Activated CD4-positive, alpha-beta memory T cell treated with anti-CD3 and anti-CD28 coated beads for 36 hours (primary cell): ENCODE data around the gene CENPC. TPM values are rescaled to one million over a fixed set of nuclear protein-coding genes. Genes with fewer than 3 reads are reported as not detected.
A peak's percentile ranks its signal among the peaks of the same experiment; 100 is the strongest.
"Not testable (repeated sequence)": the region's sequence is repeated elsewhere in the genome, so short reads cannot be mapped to it uniquely, and the experiment has no call there.

ENCODE experiments used
- CTCF ChIA-PET: fragments of 350-600 bp; sonication (Branson Sonifier 250); formaldehyde crosslinking; loops from one replicate; lab custom pipeline; 2021; ENCODE audit warnings: antibody characterized with exemption, inconsistent platforms; lab: Charles Lee
- POLR2A ChIA-PET: fragments of 350-600 bp; sonication (Branson Sonifier 250); formaldehyde crosslinking; loops from one replicate; lab custom pipeline; 2021; ENCODE audit warnings: antibody characterized with exemption; lab: Charles Lee
- DNase-seq: peaks from one replicate; pipeline ENCODE4 v3.0.0-alpha.2; 2020
- H3K27ac Mint-ChIP-seq: one replicate; pipeline ENCODE4 v1.8.0; 2021; ENCODE audit warnings: mixed read lengths
- H3K27me3 Mint-ChIP-seq: one replicate; pipeline ENCODE4 v1.8.0; 2021; ENCODE audit warnings: mixed read lengths
- H3K36me3 Mint-ChIP-seq: one replicate; pipeline ENCODE4 v1.8.0; 2021; ENCODE audit warnings: mixed read lengths
- H3K4me1 Mint-ChIP-seq: one replicate; pipeline ENCODE4 v1.8.0; 2021; ENCODE audit warnings: low read depth, mixed read lengths
- H3K4me3 Mint-ChIP-seq: one replicate; pipeline ENCODE4 v1.8.0; 2021; ENCODE audit warnings: mild to moderate bottlenecking, mixed read lengths
- H3K9me3 Mint-ChIP-seq: one replicate; pipeline ENCODE4 v1.8.0; 2021; ENCODE audit warnings: mixed read lengths
- intact Hi-C: fragments of 100-400 bp; cut with micrococcal nuclease; formaldehyde crosslinking; loops from one replicate; pipeline ENCODE4 v1.15.1; 2023
- total RNA-seq, 2 experiments: library from RNA; stranded (reverse); gene quantifications; one replicate each; pipeline ENCODE4 v1.2.3, GENCODE V29; 2021

CENPC gene
- total RNA-seq, 2 experiments from 2014 or later: 32.6 to 33.5 TPM

DNA sequence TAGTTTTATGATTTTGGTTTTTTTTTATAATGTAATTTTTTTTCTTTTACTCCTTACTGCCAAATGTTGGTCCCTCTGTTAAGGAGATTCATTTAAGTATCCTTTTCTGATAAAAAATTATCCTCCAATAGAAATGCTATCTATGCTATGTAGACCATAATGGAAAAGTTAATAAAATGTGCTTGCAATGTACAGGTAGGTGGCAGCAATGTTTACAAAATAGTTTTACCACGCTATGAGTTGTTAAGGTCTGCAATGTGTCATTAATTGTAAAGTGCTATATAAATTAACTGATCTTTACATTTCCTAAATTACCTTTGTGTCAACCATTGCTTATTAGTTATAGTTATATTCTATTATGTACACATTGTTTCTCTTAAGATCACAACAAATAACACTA lies 3.8 kb upstream of the CENPC start:
- intact Hi-C loops: loop anchor here (1.0 to 10.0 kb wide), 5 partner anchors 83 to 826 kb away; no protein-coding TSS in a partner anchor
- H3K36me3 Mint-ChIP-seq: peaks cover 5% of the 10 kb centered on the region
- ChIA-PET POLR2A (no interaction called here), CTCF (interaction anchor here (1.2 kb wide), 1 partner anchor 360 kb away, joined by 3 read pairs; no protein-coding TSS in a partner anchor)
- peaks cover 7% of the 10 kb centered on the region for H3K4me1 Mint-ChIP-seq
- no peaks in the 10 kb centered on the region for H3K27me3 Mint-ChIP-seq
- DNase-seq: no peak
- no peak overlapping the region for H3K4me3 Mint-ChIP-seq
- H3K9me3 Mint-ChIP-seq: no peaks in the 10 kb centered on the region
- H3K27ac Mint-ChIP-seq: no peak overlapping the region

DNA sequence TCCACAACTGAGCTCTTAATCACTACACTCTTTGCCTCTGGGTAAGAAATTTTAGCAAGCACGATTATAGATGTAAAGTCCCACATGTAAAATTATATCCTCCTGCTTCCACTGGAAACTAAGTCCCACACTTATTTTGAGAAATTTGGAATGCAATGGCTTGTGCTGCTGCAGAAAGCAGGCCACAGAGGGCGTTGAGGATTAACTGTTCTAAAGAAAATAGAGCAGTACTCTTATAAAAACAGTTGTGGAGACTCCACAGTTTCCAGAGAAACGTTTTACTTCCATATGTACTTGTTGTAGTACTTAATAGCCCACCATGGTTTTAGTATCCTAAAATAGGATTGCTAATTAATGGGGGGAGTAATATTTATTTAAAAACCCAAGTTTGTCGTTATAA lies 1.7 kb upstream of the CENPC start:
- H3K4me3 Mint-ChIP-seq: no peak overlapping the region
- ChIA-PET CTCF (interaction anchor here (1.1 to 1.2 kb wide), 2 partner anchors 152 to 629 kb away, joined by 3 to 4 read pairs; no protein-coding TSS in a partner anchor), POLR2A (no interaction called here)
- DNase-seq: no peak
- peaks cover 29% of the 10 kb centered on the region for H3K4me1 Mint-ChIP-seq
- H3K36me3 Mint-ChIP-seq: peaks cover 16% of the 10 kb centered on the region
- H3K27me3 Mint-ChIP-seq: no peaks in the 10 kb centered on the region
- intact Hi-C loops: loop anchor here (5.0 to 10.0 kb wide), 3 partner anchors 85 to 828 kb away; no protein-coding TSS in a partner anchor
- no peaks in the 10 kb centered on the region for H3K9me3 Mint-ChIP-seq
- no peak overlapping the region for H3K27ac Mint-ChIP-seq

DNA sequence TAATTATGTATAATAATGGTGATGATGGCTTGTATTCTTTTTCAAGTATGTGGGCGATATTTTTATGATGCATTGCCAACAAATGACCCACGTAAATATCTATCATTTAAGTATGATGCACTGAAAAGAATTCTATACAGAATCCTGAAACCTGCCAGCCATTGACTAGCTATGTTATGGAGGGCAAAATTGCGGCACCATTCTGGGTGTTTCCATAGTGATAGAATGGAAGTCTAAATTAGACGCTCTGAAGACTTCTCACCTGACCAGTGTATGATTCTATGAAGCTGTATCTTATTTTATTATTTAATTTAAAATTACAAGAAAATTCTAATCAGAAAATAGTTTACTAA lies 677 bp upstream of the CENPC start:
- POLR2A ChIA-PET: interaction anchor here (1.2 kb wide), 1 partner anchor 19 kb away, joined by 3 read pairs; no protein-coding TSS in a partner anchor
- peaks cover 18% of the 10 kb centered on the region for H3K36me3 Mint-ChIP-seq
- no peaks in the 10 kb centered on the region for H3K9me3 Mint-ChIP-seq
- DNase-seq: no peak
- peaks cover 35% of the 10 kb centered on the region for H3K4me1 Mint-ChIP-seq
- H3K4me3 Mint-ChIP-seq: peak overlapping the region; percentile 88
- CTCF ChIA-PET: interaction anchor here (1.1 to 1.3 kb wide), 3 partner anchors 23 to 630 kb away, joined by 3 to 4 read pairs (median 3); no protein-coding TSS in a partner anchor
- intact Hi-C loops: loop anchor here (5.0 to 10.0 kb wide), 3 partner anchors 86 to 829 kb away; no protein-coding TSS in a partner anchor
- no peaks in the 10 kb centered on the region for H3K27me3 Mint-ChIP-seq
- no peak overlapping the region for H3K27ac Mint-ChIP-seq

DNA sequence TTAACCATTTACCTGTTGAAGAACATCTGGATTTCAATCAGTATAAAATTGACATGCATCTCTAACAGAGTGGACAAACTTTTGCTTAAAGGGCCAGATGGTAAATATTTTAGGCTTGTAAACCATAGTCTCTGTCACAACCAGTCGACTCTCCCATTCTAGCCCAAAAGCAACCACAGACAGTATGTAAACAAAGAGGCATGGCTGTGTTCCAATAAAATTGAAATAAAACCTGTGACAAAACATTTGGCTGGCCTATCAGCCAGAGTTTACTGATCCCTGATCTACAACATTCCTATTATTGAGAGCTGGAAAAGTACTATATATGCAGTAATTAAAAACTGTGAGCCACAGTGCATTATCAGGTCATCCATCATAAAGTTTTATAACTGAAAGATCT lies 3.2 kb downstream of the CENPC start:
- H3K27me3 Mint-ChIP-seq: no peaks in the 10 kb centered on the region
- POLR2A ChIA-PET: interaction anchor here (0.7 kb wide), 1 partner anchor 19 kb away, joined by 3 read pairs; no protein-coding TSS in a partner anchor
- no peak overlapping the region for H3K27ac Mint-ChIP-seq
- no peak for DNase-seq
- intact Hi-C loops: loop anchor here (10.0 kb wide), 1 partner anchor 833 kb away; no protein-coding TSS in a partner anchor
- H3K36me3 Mint-ChIP-seq: peaks cover 37% of the 10 kb centered on the region
- peaks cover 47% of the 10 kb centered on the region for H3K4me1 Mint-ChIP-seq
- no peaks in the 10 kb centered on the region for H3K9me3 Mint-ChIP-seq
- H3K4me3 Mint-ChIP-seq: no peak overlapping the region
- CTCF ChIA-PET: no interaction called here

DNA sequence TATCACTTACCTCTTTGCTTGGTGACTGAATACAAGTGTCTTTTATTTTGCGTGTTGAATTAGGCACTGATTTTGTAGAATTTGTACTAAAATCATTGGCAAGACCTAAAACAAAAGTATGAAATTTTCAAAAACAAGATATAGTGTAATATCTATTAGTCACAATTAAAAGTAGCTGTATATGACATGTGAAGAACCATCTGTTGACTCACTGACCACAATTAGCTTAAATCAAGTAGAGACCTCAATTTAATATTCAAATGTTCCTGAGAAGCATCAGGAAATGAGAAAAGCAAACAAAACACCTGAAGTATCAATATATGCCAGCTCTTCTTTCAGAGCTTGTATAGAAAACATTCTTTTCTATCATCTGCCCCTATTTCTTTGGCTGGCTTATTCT lies 5.5 kb downstream of the CENPC start:
- ChIA-PET CTCF (no interaction called here), POLR2A (no interaction called here)
- Mint-ChIP-seq H3K4me3 (no peak overlapping the region), H3K36me3 (peaks cover 49% of the 10 kb centered on the region), H3K27me3 (no peaks in the 10 kb centered on the region), H3K4me1 (peaks cover 57% of the 10 kb centered on the region), H3K9me3 (no peaks in the 10 kb centered on the region), H3K27ac (no peak overlapping the region)
- DNase-seq: no peak
- intact Hi-C loops: loop anchor here (10.0 kb wide), 1 partner anchor 835 kb away; no protein-coding TSS in a partner anchor

DNA sequence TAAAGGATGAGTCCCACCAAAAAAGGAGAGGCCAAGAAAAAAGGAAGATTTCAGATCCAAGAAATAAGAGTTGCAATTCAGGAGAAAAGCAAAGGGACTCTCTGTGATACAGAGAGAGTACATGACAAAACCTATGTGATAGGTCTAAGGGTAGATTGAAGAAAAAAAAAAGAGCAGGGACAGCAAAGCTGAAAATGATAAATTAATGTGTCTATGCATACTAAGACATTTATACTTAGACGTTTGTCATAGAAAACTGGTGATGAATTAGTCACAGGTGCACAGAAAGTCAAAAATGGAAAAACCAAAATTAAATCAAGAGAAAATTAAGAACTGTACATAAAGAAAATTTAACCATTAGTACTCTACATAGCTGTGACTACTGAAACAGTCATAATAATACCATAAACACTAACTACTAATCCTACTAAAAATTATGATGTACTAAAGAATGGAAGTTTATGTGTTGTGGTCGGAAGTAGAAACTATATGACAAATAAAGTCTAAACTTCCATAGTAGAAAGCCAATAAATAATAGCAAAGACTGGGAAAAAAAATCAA lies 9.9 kb downstream of the CENPC start:
- no peak overlapping the region for H3K4me3 Mint-ChIP-seq
- peaks cover 70% of the 10 kb centered on the region for H3K36me3 Mint-ChIP-seq
- ChIA-PET POLR2A (interaction anchor here (0.7 kb wide), 1 partner anchor 10 kb away, joined by 3 read pairs; the partner anchor contains the start of gene CENPC), CTCF (no interaction called here)
- peaks cover 8% of the 10 kb centered on the region for H3K9me3 Mint-ChIP-seq
- intact Hi-C loops: loop anchor here (2.0 kb wide), 1 partner anchor 15 kb away; no protein-coding TSS in a partner anchor
- H3K27ac Mint-ChIP-seq: no peak overlapping the region
- H3K4me1 Mint-ChIP-seq: peaks cover 35% of the 10 kb centered on the region
- H3K27me3 Mint-ChIP-seq: no peaks in the 10 kb centered on the region
- DNase-seq: no peak

DNA sequence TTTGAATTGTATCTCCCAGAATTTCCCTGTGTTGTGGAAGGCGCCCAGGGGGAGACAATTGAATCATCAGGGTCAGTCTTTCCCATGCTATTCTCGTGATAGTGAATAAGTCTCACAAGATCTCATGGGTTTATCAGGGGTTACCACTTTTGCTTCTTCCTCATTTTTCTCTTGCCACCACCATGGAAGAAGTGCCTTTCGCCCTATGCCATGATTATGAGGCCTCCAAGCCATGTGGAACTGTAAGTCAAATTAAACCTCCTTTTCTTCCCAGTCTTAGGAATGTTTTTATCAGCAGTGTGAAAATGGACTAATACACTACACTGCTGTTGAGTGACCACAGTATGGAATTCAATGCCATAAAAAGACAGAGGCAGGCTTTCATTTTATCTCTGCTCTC lies 12.2 kb downstream of the CENPC start:
- Mint-ChIP-seq H3K27me3 (no peaks in the 10 kb centered on the region), H3K9me3 (peaks cover 8% of the 10 kb centered on the region), H3K27ac (no peak overlapping the region), H3K4me3 (no peak overlapping the region), H3K4me1 (peaks cover 30% of the 10 kb centered on the region), H3K36me3 (peaks cover 65% of the 10 kb centered on the region)
- ChIA-PET CTCF (no interaction called here), POLR2A (no interaction called here)
- no peak for DNase-seq
- intact Hi-C loops: no loop called here

DNA sequence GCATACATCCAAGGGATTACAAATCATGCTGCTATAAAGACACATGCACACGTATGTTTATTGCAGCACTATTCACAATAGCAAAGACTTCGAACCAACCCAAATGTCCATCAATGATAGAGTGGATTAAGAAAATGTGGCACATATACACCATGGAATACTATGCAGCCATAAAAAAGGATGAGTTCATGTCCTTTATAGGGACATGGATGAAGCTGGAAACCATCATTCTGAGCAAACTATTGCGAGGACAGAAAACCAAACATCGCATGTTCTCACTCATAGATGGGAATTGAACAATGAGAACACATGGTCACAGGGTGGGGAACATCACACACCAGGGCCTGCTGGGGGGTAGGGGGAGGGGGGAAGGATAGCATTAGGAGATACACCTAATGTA lies 12.9 kb downstream of the CENPC start:
- H3K27ac Mint-ChIP-seq, H3K9me3 Mint-ChIP-seq, H3K27me3 Mint-ChIP-seq, POLR2A ChIA-PET, H3K4me3 Mint-ChIP-seq, DNase-seq, intact Hi-C loops, CTCF ChIA-PET: not testable (repeated sequence)
- Mint-ChIP-seq H3K36me3 (peaks cover 68% of the 10 kb centered on the region), H3K4me1 (peaks cover 35% of the 10 kb centered on the region)

DNA sequence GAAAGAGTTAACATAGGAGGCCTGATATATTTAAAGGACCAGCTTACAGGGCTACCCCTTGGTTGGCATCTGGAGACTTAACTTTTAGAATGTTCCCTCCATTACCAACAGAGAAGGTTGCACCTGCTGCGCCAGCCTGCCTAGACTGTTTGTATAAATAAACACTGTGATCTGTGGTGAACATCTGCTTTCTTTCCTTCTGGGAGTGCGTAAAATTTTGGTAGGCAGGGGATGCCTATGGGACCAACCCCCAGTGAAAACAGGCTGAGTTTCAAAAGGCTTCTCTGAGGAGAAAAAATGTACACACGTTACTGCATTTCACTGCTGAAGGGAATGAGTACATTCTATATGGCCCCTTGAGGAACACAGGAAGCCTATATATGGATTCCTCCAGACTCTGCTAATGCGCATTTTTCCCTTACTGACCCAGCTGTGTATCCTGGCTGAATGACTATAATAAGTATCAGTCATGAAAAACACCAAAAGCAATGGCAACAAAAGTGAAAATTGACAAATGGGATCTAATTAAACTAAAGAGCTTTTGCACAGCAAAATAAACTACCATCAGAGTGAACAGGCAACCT lies 13.8 kb downstream of the CENPC start:
- no peaks in the 10 kb centered on the region for H3K27me3 Mint-ChIP-seq
- ChIA-PET POLR2A (no interaction called here), CTCF (no interaction called here)
- intact Hi-C loops: no loop called here
- peaks cover 43% of the 10 kb centered on the region for H3K4me1 Mint-ChIP-seq
- H3K36me3 Mint-ChIP-seq: peaks cover 74% of the 10 kb centered on the region
- no peak for DNase-seq
- H3K9me3 Mint-ChIP-seq: peaks cover 8% of the 10 kb centered on the region
- H3K4me3 Mint-ChIP-seq: no peak overlapping the region
- H3K27ac Mint-ChIP-seq: no peak overlapping the region

DNA sequence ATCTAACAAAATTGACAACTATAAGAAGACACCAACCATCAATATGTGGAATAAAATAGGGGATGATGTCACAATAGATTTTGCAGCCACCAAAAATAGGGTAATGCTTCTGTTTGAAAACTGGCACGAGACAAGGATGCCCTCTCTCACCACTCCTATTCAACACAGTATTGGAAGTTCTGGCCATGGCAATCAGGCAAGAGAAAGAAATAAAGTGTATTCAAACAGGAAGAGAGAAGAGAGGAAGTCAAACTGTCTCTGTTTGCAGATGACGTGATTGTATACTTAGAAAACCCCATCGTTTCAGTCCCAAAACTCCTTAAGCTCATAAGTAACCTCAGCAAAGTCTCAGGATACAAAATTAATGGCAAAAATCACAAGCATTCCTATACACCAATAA lies 21.2 kb downstream of the CENPC start:
- Mint-ChIP-seq H3K36me3 (peaks cover 62% of the 10 kb centered on the region), H3K4me1 (peaks cover 74% of the 10 kb centered on the region), H3K27ac (peak overlapping the region; percentile 68)
- H3K4me3 Mint-ChIP-seq, H3K27me3 Mint-ChIP-seq, CTCF ChIA-PET, H3K9me3 Mint-ChIP-seq, POLR2A ChIA-PET, DNase-seq: not testable (repeated sequence)
- intact Hi-C loops: loop anchor here (10.0 kb wide), 1 partner anchor 821 kb away; no protein-coding TSS in a partner anchor

DNA sequence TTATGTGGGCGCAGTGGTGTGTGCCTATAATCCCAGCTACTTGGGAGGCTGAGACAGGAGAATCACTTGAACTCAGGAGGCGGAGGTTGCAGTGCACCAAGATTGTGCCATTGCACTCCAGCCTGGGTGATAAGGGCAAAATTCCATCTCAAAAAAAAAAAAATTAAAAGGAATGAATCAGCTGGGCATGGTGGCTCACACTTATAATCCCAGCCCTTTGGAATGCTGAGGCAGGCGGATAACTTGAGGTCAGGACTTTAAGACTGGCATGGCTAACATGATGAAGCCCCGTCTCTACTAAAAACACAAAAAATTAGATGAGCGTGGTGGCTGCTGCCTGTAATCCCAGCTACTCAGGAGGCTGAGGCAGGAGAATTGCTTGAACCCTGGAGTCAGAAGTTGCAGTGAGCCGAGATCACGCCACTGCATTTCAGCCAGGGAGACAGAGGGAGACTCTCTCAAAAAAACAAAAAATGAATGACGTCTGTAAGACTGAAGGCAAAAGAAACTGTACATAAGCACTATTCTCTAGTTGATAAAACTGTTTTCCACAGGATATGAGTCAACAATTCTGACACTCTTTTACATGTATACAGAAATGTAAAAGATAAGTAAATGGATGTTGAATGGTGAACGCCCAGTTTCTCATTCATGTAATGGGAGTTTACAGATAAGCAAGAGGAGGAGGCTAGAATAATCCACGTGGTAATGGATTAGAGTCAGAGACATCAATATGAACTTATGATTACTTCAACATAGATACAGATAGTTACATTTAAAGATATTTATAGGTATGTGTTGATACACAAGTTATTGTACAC lies 22.2 kb downstream of the CENPC start:
- DNase-seq: peak; percentile 43
- intact Hi-C loops: loop anchor here (1.0 to 10.0 kb wide), 5 partner anchors 22 to 822 kb away; partner anchors contain the start of genes CENPC and UBA6
- H3K36me3 Mint-ChIP-seq: peaks cover 61% of the 10 kb centered on the region
- H3K27me3 Mint-ChIP-seq: no peaks in the 10 kb centered on the region
- POLR2A ChIA-PET: no interaction called here
- H3K9me3 Mint-ChIP-seq: no peaks in the 10 kb centered on the region
- peak overlapping the region; percentile 26 for H3K4me3 Mint-ChIP-seq
- H3K27ac Mint-ChIP-seq: peak overlapping the region; percentile 94
- peaks cover 67% of the 10 kb centered on the region for H3K4me1 Mint-ChIP-seq
- CTCF ChIA-PET: no interaction called here

DNA sequence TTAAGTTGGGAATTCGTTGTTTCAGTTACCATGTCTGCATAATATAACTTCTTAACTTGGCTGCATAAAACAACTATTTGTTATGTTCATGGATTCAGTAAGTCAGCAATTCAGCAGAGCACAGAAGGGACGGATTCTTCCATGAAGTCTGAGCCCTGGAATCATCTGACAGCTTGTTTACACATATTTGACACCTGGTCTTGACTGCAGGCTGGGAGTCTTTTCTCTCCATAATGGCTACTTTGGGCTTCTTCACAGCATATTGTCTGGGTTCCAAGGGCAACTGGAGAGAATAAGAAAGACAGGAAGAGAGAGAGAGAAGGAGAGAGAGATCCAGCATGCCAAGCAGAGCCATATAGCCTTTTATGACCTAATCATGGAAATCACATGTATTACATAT lies 23.1 kb downstream of the CENPC start:
- H3K4me1 Mint-ChIP-seq: peaks cover 63% of the 10 kb centered on the region
- no peak for DNase-seq
- CTCF ChIA-PET: no interaction called here
- no peaks in the 10 kb centered on the region for H3K9me3 Mint-ChIP-seq
- H3K27ac Mint-ChIP-seq: peak overlapping the region; percentile 94
- H3K4me3 Mint-ChIP-seq: no peak overlapping the region
- peaks cover 57% of the 10 kb centered on the region for H3K36me3 Mint-ChIP-seq
- intact Hi-C loops: loop anchor here (2.0 to 10.0 kb wide), 3 partner anchors 59 to 823 kb away; no protein-coding TSS in a partner anchor
- POLR2A ChIA-PET: no interaction called here
- H3K27me3 Mint-ChIP-seq: no peaks in the 10 kb centered on the region
